LNCAP (cell line): Measurements from ENCODE around the gene RALGDS.
A peak's percentile ranks its signal among the peaks of the same experiment; 100 is the strongest.

ENCODE experiments used
- CTCF ChIP-seq: fragments of 450-650 bp; IDR thresholded peaks from 2 replicates; pipeline ENCODE4 v1.5.1; 2017; ENCODE audit warnings: mild to moderate bottlenecking

The RALGDS gene

GRCh38 chr9:133148199-133149129 lies 27.4 kb upstream of the RALGDS start:
- no peak for TF ChIP-seq CTCF

- peak; percentile 99 for TF ChIP-seq CTCF
Observed at GRCh38 chr9:133147412-133148198, 26.6 kb upstream of the RALGDS start.

DNA sequence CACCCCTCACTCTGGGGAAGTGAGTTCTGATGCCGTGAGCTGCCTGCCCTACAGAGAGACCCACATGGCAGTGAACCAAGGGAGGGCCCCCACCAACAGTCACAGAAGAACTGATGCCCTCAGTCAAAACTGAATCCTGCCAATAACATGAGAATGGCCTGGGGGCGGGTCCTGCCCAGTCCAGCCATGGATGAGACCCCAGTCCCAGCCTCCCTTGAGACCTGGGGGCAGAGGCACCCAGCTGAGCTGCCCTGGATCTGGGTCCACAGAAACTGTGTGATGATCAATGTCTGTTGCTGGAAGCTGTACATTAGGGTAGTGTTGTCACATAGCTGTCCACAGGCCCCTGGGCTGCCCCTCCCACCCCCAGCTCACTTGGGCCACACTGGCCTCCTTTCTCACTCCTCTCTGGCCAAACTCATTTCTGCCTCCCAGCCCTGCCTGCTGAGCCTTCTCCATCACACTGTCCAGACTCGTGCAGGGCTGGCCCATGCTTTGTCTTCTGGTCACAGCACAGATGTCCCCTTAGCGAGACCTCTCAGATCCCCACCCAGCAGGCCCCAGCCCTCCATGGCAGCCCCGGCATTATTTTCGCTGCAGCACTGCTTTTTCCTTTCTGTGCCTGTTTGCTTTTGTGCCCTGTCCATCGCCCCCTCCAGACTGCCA lies 25.8 kb upstream of the RALGDS start:
- no peak for TF ChIP-seq CTCF

- TF ChIP-seq CTCF = no peak
Observed at GRCh38 chr9:133144904-133145851, 24.1 kb upstream of the RALGDS start.

GRCh38 chr9:133144142-133144903 lies 23.3 kb upstream of the RALGDS start:
- peak; percentile 100 for TF ChIP-seq CTCF

- TF ChIP-seq CTCF = no peak
Observed at GRCh38 chr9:133143639-133144141, 22.6 kb upstream of the RALGDS start.
